MCF 10A (cell line): Measurements from ENCODE around the gene AIG1. TPM values are rescaled to one million over a fixed set of nuclear protein-coding genes. Genes with fewer than 3 reads are reported as not detected.

Source experiments
- BruUV-seq: library from RNA; stranded (reverse); fragments of 400-500 nt; replicated peaks from 2 replicates; lab custom pipeline; 2021; lab: Mats Ljungman, UMichigan
- CTCF ChIA-PET: fragments of 300-600 bp; sonication (Branson Sonifier 250); formaldehyde crosslinking; extraction: SDS; loops from one replicate; lab custom pipeline; 2021; ENCODE audit warnings: antibody characterized with exemption, inconsistent platforms; lab: Yijun Ruan, JAX
- POLR2A ChIA-PET: fragments of 300-600, 350-650 bp; sonication (Branson Sonifier 250); formaldehyde crosslinking; extraction: SDS; loops from one replicate; lab custom pipeline; 2020; ENCODE audit warnings: antibody characterized with exemption, inconsistent platforms; lab: Yijun Ruan, JAX
- DNase-seq: peaks from one replicate; pipeline ENCODE4 v3.0.0-alpha.2; 2018; ENCODE audit not compliant: unreplicated experiment
- H3K27ac Mint-ChIP-seq: one replicate; pipeline ENCODE4 v1.8.0; 2022; ENCODE audit warnings: mild to moderate bottlenecking, low read depth, mixed read lengths; ENCODE audit not compliant: unreplicated experiment
- H3K27me3 Mint-ChIP-seq: one replicate; pipeline ENCODE4 v1.8.0; 2022; ENCODE audit warnings: mixed read lengths; ENCODE audit not compliant: insufficient read depth, unreplicated experiment
- H3K36me3 Mint-ChIP-seq: one replicate; pipeline ENCODE4 v1.8.0; 2022; ENCODE audit warnings: mild to moderate bottlenecking, moderate library complexity, mixed read lengths; ENCODE audit not compliant: insufficient read depth, unreplicated experiment
- H3K4me1 Mint-ChIP-seq: one replicate; pipeline ENCODE4 v1.8.0; 2022; ENCODE audit warnings: mixed read lengths; ENCODE audit not compliant: insufficient read depth, unreplicated experiment
- H3K4me3 Mint-ChIP-seq: one replicate; pipeline ENCODE4 v1.8.0; 2022; ENCODE audit warnings: mild to moderate bottlenecking, moderate library complexity, mixed read lengths; ENCODE audit not compliant: unreplicated experiment
- H3K9me3 Mint-ChIP-seq: one replicate; pipeline ENCODE4 v1.8.0; 2022; ENCODE audit warnings: mixed read lengths; ENCODE audit not compliant: unreplicated experiment
- CTCF ChIP-seq: fragments of 200-600 bp; IDR thresholded peaks from one replicate; pipeline ENCODE4 v1.8.0; 2022; ENCODE audit warnings: antibody characterized with exemption, mild to moderate bottlenecking; ENCODE audit not compliant: unreplicated experiment
- intact Hi-C: fragments of 100-400 bp; cut with micrococcal nuclease; formaldehyde crosslinking; loops from 2 replicates; pipeline ENCODE4 v1.14.1; 2022
- total RNA-seq: library from RNA; stranded (reverse); gene quantifications from 2 replicates; pipeline ENCODE4 v1.2.3, GENCODE V29; 2022

Gene AIG1
- total RNA-seq, 1 experiment from 2014 or later = 106 TPM

- ChIA-PET POLR2A (interaction anchor here (0.7 to 1.3 kb wide), 3 partner anchors 41 to 146 kb away, joined by 3 to 4 read pairs (median 3); no protein-coding TSS in a partner anchor), CTCF (interaction anchor here (0.6 to 0.7 kb wide), 3 partner anchors 90 to 543 kb away, joined by 3 read pairs; no protein-coding TSS in a partner anchor)
- H3K4me3 Mint-ChIP-seq = no peak overlapping the region
- no TSS peak for BruUV-seq
- H3K9me3 Mint-ChIP-seq = no peaks in the 10 kb centered on the region
- intact Hi-C loops = no loop called here
- H3K36me3 Mint-ChIP-seq = no peaks in the 10 kb centered on the region
- H3K4me1 Mint-ChIP-seq = peaks cover 1% of the 10 kb centered on the region
- no peak overlapping the region for H3K27ac Mint-ChIP-seq
- TF ChIP-seq CTCF = no peak
- no peak for DNase-seq
- H3K27me3 Mint-ChIP-seq = no peaks in the 10 kb centered on the region
Observed at GRCh38 chr6:143264986-143265764, 204.5 kb downstream of the AIG1 start.

GRCh38 chr6:143267760-143268159 is 207.1 kb downstream of the AIG1 start:
- DNase-seq = no peak
- ChIA-PET POLR2A (interaction anchor here (0.7 to 2.6 kb wide), 9 partner anchors 10 to 232 kb away, joined by 3 to 18 read pairs (median 3); no protein-coding TSS in a partner anchor), CTCF (interaction anchor here (0.6 to 2.3 kb wide), 3 partner anchors 19 to 70 kb away, joined by 3 to 7 read pairs (median 4); no protein-coding TSS in a partner anchor)
- no peak overlapping the region for H3K4me3 Mint-ChIP-seq
- no peaks in the 10 kb centered on the region for H3K27me3 Mint-ChIP-seq
- H3K4me1 Mint-ChIP-seq = peaks cover 11% of the 10 kb centered on the region
- BruUV-seq = no TSS peak
- intact Hi-C loops = no loop called here
- no peak overlapping the region for H3K27ac Mint-ChIP-seq
- H3K9me3 Mint-ChIP-seq = no peaks in the 10 kb centered on the region
- TF ChIP-seq CTCF = no peak
- H3K36me3 Mint-ChIP-seq = peaks cover 4% of the 10 kb centered on the region

DNA sequence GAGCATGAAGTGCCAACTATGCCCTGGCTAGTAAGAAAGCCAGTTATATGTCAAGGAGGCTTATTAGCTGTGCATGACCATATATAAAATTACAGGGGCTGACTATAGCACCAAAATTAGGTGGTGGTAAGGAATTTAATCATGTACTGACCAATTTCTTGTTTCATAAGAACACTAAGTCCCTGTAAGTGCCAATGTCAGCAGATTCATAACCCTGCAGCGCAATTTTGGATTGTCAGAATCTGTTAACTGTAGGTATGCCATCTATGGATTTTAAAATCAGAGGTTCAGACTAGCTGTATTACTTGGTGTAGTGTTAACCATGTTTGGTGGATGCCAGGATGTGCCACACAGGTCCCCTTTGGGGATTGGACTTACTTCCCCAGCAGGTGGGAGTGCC is 207.8 kb downstream of the AIG1 start:
- Mint-ChIP-seq H3K4me3 (no peak overlapping the region), H3K27ac (no peak overlapping the region), H3K9me3 (peaks cover 3% of the 10 kb centered on the region), H3K27me3 (no peaks in the 10 kb centered on the region), H3K36me3 (peaks cover 4% of the 10 kb centered on the region), H3K4me1 (peaks cover 11% of the 10 kb centered on the region)
- DNase-seq = no peak
- CTCF ChIA-PET = interaction anchor here (0.8 to 2.3 kb wide), 3 partner anchors 20 to 70 kb away, joined by 4 to 7 read pairs (median 4); no protein-coding TSS in a partner anchor
- no TSS peak for BruUV-seq
- POLR2A ChIA-PET = interaction anchor here (0.8 to 2.6 kb wide), 5 partner anchors 14 to 129 kb away, joined by 3 to 18 read pairs (median 3); no protein-coding TSS in a partner anchor
- no peak for TF ChIP-seq CTCF
- intact Hi-C loops = no loop called here

GRCh38 chr6:143270026-143270425 is 209.3 kb downstream of the AIG1 start:
- DNase-seq = no peak
- Mint-ChIP-seq H3K36me3 (peaks cover 4% of the 10 kb centered on the region), H3K27ac (no peak overlapping the region), H3K9me3 (peaks cover 6% of the 10 kb centered on the region), H3K27me3 (no peaks in the 10 kb centered on the region), H3K4me1 (peaks cover 11% of the 10 kb centered on the region), H3K4me3 (no peak overlapping the region)
- POLR2A ChIA-PET = interaction anchor here (0.8 to 2.6 kb wide), 9 partner anchors 8 to 206 kb away, joined by 3 to 18 read pairs (median 4); no protein-coding TSS in a partner anchor
- intact Hi-C loops = no loop called here
- no TSS peak for BruUV-seq
- CTCF ChIA-PET = interaction anchor here (0.6 to 2.1 kb wide), 4 partner anchors 9 to 385 kb away, joined by 3 to 8 read pairs (median 4); no protein-coding TSS in a partner anchor
- TF ChIP-seq CTCF = no peak
